ENCODE measurements around the gene MIA.

- TF ChIP-seq, protein P1, sequence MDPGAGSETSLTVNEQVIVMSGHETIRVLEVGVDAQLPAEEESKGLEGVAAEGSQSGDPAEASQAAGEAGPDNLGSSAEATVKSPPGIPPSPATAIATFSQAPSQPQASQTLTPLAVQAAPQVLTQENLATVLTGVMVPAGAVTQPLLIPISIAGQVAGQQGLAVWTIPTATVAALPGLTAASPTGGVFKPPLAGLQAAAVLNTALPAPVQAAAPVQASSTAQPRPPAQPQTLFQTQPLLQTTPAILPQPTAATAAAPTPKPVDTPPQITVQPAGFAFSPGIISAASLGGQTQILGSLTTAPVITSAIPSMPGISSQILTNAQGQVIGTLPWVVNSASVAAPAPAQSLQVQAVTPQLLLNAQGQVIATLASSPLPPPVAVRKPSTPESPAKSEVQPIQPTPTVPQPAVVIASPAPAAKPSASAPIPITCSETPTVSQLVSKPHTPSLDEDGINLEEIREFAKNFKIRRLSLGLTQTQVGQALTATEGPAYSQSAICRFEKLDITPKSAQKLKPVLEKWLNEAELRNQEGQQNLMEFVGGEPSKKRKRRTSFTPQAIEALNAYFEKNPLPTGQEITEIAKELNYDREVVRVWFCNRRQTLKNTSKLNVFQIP (CRISPR knock-in tag; IDR thresholded peaks at IDR 0.05; ENCODE audit: borderline replicate concordance, low read depth): no peak
- TF ChIP-seq ARNTL (CRISPR knock-in tag; IDR thresholded peaks at IDR 0.05; ENCODE audit: borderline replicate concordance, low read depth): no peak
- TF ChIP-seq ZC3H10 (CRISPR knock-in tag; IDR thresholded peaks at IDR 0.05): no peak
- TF ChIP-seq RARB (CRISPR knock-in tag; IDR thresholded peaks at IDR 0.05): no peak
- no peak for TF ChIP-seq BACH2 (CRISPR knock-in tag; IDR thresholded peaks at IDR 0.05; ENCODE audit: borderline replicate concordance)
- TF ChIP-seq ZFP3 (CRISPR knock-in tag; IDR thresholded peaks at IDR 0.05): no peak
- no peak for TF ChIP-seq CREB5 (CRISPR knock-in tag; IDR thresholded peaks at IDR 0.05; ENCODE audit: low read depth)
- no peak for TF ChIP-seq TOX (CRISPR knock-in tag; IDR thresholded peaks at IDR 0.05; ENCODE audit: borderline replicate concordance)
- TF ChIP-seq, protein P2, sequence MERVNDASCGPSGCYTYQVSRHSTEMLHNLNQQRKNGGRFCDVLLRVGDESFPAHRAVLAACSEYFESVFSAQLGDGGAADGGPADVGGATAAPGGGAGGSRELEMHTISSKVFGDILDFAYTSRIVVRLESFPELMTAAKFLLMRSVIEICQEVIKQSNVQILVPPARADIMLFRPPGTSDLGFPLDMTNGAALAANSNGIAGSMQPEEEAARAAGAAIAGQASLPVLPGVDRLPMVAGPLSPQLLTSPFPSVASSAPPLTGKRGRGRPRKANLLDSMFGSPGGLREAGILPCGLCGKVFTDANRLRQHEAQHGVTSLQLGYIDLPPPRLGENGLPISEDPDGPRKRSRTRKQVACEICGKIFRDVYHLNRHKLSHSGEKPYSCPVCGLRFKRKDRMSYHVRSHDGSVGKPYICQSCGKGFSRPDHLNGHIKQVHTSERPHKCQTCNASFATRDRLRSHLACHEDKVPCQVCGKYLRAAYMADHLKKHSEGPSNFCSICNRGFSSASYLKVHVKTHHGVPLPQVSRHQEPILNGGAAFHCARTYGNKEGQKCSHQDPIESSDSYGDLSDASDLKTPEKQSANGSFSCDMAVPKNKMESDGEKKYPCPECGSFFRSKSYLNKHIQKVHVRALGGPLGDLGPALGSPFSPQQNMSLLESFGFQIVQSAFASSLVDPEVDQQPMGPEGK (CRISPR knock-in tag; IDR thresholded peaks at IDR 0.05; ENCODE audit: borderline replicate concordance): no peak
- TF ChIP-seq CSRNP3 (CRISPR knock-in tag; IDR thresholded peaks at IDR 0.05): no peak
- TF ChIP-seq OSR1 (CRISPR knock-in tag; IDR thresholded peaks at IDR 0.05): no peak
- no peak for TF ChIP-seq ZNF70 (CRISPR knock-in tag; IDR thresholded peaks at IDR 0.05)
These were observed 30.5 kb upstream of the MIA start for GRCh38 chr19:40744554-40745401.

All from SK-N-SH treated with all-trans-retinoic acid at 6 μM for 48 hours (cell line).